Activated CD8-positive, alpha-beta T cell treated with anti-CD3 and anti-CD28 coated beads for 36 hours (primary cell): ENCODE data around the gene AGBL1. TPM values are rescaled to one million over a fixed set of nuclear protein-coding genes. Genes with fewer than 3 reads are reported as not detected.

Source experiments
- ATAC-seq: fragments of 200-7000 bp; cut with Tn5 transposase; one replicate; pipeline ENCODE4 v1.10.0; 2021; ENCODE audit warnings: mild to moderate bottlenecking, moderate library complexity
- CTCF ChIA-PET: fragments of 350-600 bp; sonication (Branson Sonifier 250); formaldehyde crosslinking; loops from one replicate; lab custom pipeline; 2021; ENCODE audit warnings: antibody characterized with exemption; lab: Charles Lee
- POLR2A ChIA-PET: fragments of 350-600 bp; sonication (Branson Sonifier 250); formaldehyde crosslinking; loops from one replicate; lab custom pipeline; 2021; ENCODE audit warnings: antibody characterized with exemption; lab: Charles Lee
- DNase-seq: peaks from one replicate; pipeline ENCODE4 v3.0.0-alpha.2; 2020
- H3K27ac Mint-ChIP-seq: one replicate; pipeline ENCODE4 v1.8.0; 2021; ENCODE audit warnings: mild to moderate bottlenecking, mixed read lengths
- H3K27me3 Mint-ChIP-seq: one replicate; pipeline ENCODE4 v1.8.0; 2021; ENCODE audit warnings: mixed read lengths
- H3K36me3 Mint-ChIP-seq: one replicate; pipeline ENCODE4 v1.8.0; 2021; ENCODE audit warnings: low read depth, mixed read lengths
- H3K4me1 Mint-ChIP-seq: one replicate; pipeline ENCODE4 v1.8.0; 2021; ENCODE audit warnings: low read depth, mixed read lengths
- H3K4me3 Mint-ChIP-seq: one replicate; pipeline ENCODE4 v1.8.0; 2021; ENCODE audit warnings: mild to moderate bottlenecking, moderate library complexity, mixed read lengths
- H3K9me3 Mint-ChIP-seq: one replicate; pipeline ENCODE4 v1.8.0; 2021; ENCODE audit warnings: mixed read lengths
- intact Hi-C: fragments of 100-400 bp; cut with micrococcal nuclease; formaldehyde crosslinking; loops from one replicate; pipeline ENCODE4 v1.10.0; 2022
- total RNA-seq, 2 experiments: library from RNA; stranded (reverse); gene quantifications; one replicate each; pipeline ENCODE4 v1.2.3, GENCODE V29; 2021
- TF ChIP-seq, protein P1 (sequence below): fragments of 200-600 bp; IDR thresholded peaks from one replicate; pipeline ENCODE4 v1.8.0; 2022; ENCODE audit warnings: antibody characterized with exemption, mild to moderate bottlenecking

Gene AGBL1
- total RNA-seq, 2 experiments from 2014 or later = not detected

DNA sequence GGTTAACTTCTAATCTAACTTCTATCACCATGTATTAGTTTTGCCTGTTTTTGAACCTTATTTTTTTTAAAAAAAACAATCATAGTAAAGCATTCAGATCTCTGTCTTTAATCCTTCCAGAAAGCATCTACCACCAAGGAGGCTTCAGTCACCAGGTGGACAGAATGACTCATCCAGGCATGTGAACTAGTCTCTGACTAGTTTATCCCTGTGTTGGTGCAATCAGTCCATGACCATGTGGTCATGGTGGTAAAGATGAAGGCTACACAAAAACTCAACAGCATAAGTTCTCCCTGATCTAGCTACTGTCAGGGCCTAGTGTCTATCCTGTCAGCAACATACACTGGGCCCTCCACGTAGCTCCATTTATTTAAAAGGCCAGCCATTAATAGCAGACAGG, 750.6 kb downstream of the AGBL1 start:
- H3K27ac Mint-ChIP-seq = no peak overlapping the region
- peaks cover 1% of the 10 kb centered on the region for H3K27me3 Mint-ChIP-seq
- ATAC-seq (no peak), DNase-seq (peak; percentile 1)
- POLR2A ChIA-PET = no interaction called here
- no peak overlapping the region for H3K4me3 Mint-ChIP-seq
- H3K9me3 Mint-ChIP-seq = no peaks in the 10 kb centered on the region
- CTCF ChIA-PET = no interaction called here
- no peaks in the 10 kb centered on the region for H3K4me1 Mint-ChIP-seq
- H3K36me3 Mint-ChIP-seq = no peaks in the 10 kb centered on the region
- intact Hi-C loops = no loop called here
- TF ChIP-seq, protein P1, sequence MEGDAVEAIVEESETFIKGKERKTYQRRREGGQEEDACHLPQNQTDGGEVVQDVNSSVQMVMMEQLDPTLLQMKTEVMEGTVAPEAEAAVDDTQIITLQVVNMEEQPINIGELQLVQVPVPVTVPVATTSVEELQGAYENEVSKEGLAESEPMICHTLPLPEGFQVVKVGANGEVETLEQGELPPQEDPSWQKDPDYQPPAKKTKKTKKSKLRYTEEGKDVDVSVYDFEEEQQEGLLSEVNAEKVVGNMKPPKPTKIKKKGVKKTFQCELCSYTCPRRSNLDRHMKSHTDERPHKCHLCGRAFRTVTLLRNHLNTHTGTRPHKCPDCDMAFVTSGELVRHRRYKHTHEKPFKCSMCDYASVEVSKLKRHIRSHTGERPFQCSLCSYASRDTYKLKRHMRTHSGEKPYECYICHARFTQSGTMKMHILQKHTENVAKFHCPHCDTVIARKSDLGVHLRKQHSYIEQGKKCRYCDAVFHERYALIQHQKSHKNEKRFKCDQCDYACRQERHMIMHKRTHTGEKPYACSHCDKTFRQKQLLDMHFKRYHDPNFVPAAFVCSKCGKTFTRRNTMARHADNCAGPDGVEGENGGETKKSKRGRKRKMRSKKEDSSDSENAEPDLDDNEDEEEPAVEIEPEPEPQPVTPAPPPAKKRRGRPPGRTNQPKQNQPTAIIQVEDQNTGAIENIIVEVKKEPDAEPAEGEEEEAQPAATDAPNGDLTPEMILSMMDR = no peak

DNA sequence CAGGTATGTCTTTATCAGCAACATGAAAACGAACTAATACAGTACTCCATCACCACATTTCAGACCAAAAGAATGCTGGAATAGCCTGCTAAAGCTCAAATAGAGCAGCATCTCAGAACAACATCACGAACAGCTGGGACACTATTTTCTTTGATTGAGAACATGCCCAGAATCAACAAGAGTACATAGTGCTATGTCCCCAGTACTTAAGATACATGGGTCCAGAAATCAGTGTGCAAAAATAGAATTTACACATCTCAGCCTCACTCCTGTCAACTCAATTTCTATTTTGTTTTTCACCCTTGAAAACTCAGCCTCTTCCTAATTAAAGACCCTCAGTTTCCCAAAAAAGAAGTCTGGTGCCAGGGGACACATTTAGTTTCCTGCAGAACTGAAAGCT, 753.9 kb downstream of the AGBL1 start:
- CTCF ChIA-PET = no interaction called here
- Mint-ChIP-seq H3K9me3 (no peaks in the 10 kb centered on the region), H3K36me3 (no peaks in the 10 kb centered on the region), H3K27ac (no peak overlapping the region), H3K27me3 (no peaks in the 10 kb centered on the region), H3K4me1 (no peaks in the 10 kb centered on the region), H3K4me3 (no peak overlapping the region)
- POLR2A ChIA-PET = no interaction called here
- ATAC-seq (no peak), DNase-seq (no peak)
- TF ChIP-seq, protein P1 = no peak
- intact Hi-C loops = no loop called here

DNA sequence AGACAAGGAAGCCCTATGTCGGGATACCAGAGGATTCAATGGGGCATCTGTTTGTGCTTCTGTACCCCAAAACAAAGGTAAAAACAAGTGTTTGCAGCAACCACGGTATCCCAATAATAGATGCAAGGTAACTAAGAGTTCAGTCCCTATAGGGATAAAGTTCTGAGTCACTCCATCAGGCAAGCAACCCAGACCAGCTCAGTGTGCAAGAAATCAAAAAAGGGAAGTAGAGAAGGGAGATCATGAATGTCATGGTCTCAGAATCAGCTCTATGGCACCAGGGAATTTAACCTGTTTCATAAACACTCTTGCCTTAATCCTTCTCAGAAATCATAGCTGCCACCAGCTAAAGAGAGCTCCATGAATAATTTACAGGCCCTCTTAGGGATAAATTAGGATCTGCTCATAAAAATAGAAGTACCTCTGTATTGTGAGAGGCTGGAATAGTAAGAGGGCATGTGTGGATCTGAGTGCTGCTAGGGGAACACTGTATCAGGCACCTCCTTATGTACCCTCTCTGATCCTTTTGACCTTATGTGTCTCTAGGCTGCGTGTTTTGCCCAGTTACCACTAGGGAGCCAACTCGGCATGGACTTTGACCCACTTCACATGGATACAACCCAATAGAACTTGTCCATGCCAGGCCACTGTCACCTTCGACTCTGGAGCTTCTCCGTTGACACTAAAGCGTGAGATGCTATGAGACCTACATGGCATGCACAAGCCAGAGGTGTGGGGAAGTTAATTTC, 754.6 kb downstream of the AGBL1 start:
- POLR2A ChIA-PET = no interaction called here
- H3K9me3 Mint-ChIP-seq = no peaks in the 10 kb centered on the region
- no peaks in the 10 kb centered on the region for H3K36me3 Mint-ChIP-seq
- H3K27me3 Mint-ChIP-seq = no peaks in the 10 kb centered on the region
- no peak overlapping the region for H3K4me3 Mint-ChIP-seq
- H3K27ac Mint-ChIP-seq = no peak overlapping the region
- CTCF ChIA-PET = no interaction called here
- TF ChIP-seq, protein P1 = no peak
- ATAC-seq (no peak), DNase-seq (no peak)
- intact Hi-C loops = no loop called here
- H3K4me1 Mint-ChIP-seq = no peaks in the 10 kb centered on the region

DNA sequence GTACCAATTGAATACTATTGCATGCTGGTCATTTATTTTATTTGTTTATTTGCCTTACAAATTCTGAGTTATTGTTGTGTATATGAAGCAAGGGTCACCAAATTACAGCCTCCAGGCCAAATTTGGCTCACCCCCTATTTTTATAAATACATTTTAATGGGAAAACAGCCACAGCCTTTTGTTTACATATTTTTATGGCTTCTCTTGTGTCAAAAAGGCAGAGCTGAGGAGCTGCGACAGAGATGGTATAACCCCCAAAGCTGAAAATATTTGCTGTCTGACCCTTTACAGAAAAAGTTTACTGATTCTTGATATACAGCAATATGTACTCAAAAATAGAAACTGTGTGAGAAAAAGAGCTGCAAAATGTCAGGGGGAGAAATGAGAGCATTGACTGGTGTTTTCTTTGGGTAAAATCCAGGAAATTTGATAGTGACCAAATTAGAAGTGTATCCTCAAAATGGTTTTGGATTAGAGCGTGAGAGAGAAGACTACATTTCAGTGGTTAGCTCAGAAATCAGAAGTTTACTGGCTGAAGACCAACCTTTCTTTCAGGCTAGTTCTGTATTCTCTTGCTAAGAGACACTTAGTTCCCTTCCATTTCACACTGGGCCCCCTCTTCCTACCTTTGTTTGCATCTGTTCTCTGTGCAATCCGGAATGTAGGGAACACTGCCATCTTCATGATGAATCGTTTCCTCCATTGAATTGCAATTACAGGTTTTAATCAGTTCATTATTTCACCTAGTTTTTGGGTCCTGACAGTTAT, 757.8 kb downstream of the AGBL1 start:
- CTCF ChIA-PET = no interaction called here
- no peak overlapping the region for H3K27ac Mint-ChIP-seq
- no peaks in the 10 kb centered on the region for H3K27me3 Mint-ChIP-seq
- no peaks in the 10 kb centered on the region for H3K36me3 Mint-ChIP-seq
- no peaks in the 10 kb centered on the region for H3K9me3 Mint-ChIP-seq
- TF ChIP-seq, protein P1 = no peak
- POLR2A ChIA-PET = no interaction called here
- no peak overlapping the region for H3K4me3 Mint-ChIP-seq
- no peaks in the 10 kb centered on the region for H3K4me1 Mint-ChIP-seq
- ATAC-seq = no peak
- DNase-seq = no peak
- intact Hi-C loops = no loop called here

DNA sequence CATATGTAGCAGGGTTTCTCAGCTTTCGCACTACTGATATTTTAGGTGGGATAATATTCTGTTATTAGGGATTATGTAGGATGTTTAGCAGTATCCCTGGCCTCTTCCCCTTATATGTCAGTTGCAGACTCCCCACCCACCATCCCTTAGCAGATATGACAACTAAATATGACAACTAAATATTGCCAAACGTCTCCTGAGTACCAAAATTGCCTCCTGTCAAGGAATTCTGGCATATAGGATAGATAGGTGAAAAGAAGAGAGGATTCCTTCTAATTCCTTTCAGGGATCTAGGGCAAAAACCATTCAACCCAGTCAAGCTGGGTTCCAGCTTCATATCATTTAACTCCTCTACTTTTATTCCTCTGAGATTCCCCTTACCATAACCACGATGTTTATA, 759.8 kb downstream of the AGBL1 start:
- Mint-ChIP-seq H3K27ac (no peak overlapping the region), H3K9me3 (no peaks in the 10 kb centered on the region), H3K36me3 (no peaks in the 10 kb centered on the region), H3K4me1 (no peaks in the 10 kb centered on the region), H3K27me3 (no peaks in the 10 kb centered on the region), H3K4me3 (no peak overlapping the region)
- intact Hi-C loops = no loop called here
- DNase-seq (no peak), ATAC-seq (no peak)
- TF ChIP-seq, protein P1 = no peak
- ChIA-PET CTCF (no interaction called here), POLR2A (no interaction called here)
